GM23338 (cell line): ENCODE measurements around the gene SLC35A5. TPM values are rescaled to one million over a fixed set of nuclear protein-coding genes. Genes with fewer than 3 reads are reported as not detected.

Experiments
- ATAC-seq: fragments of 200-7000 bp; cut with Tn5 transposase; 3 replicates; pipeline ENCODE4 v1.9.1; 2020
- DNase-seq: peaks from one replicate; pipeline ENCODE4 v3.0.0-alpha.2; 2015; ENCODE audit warnings: low spot score
- H2AFZ ChIP-seq: fragments of 200-600 bp; sonication (generic); 2 replicates; pipeline ENCODE4 v1.8.0; 2016; ENCODE audit warnings: antibody characterized with exemption, mild to moderate bottlenecking, moderate library complexity
- H3F3A ChIP-seq: fragments of 200-600 bp; sonication (generic); replicated peaks from 2 replicates; pipeline ENCODE4 v1.8.0; 2017; ENCODE audit warnings: antibody characterized with exemption, mixed run types, low read depth
- H3K27ac ChIP-seq: fragments of 200-600 bp; sonication (generic); 2 replicates; pipeline ENCODE4 v1.6.1; 2016; ENCODE audit warnings: low read depth
- H3K27me3 ChIP-seq: fragments of 200-600 bp; sonication (generic); 2 replicates; pipeline ENCODE4 v1.8.0; 2016; ENCODE audit warnings: mild to moderate bottlenecking, mixed run types, moderate library complexity; ENCODE audit not compliant: insufficient read depth
- H3K36me3 ChIP-seq: fragments of 200-600 bp; sonication (generic); 2 replicates; pipeline ENCODE4 v1.8.0; 2016; ENCODE audit warnings: mild to moderate bottlenecking; ENCODE audit not compliant: insufficient read depth
- H3K4me1 ChIP-seq: fragments of 200-600 bp; sonication (generic); 2 replicates; pipeline ENCODE4 v1.8.0; 2016; ENCODE audit warnings: mild to moderate bottlenecking, moderate library complexity; ENCODE audit not compliant: insufficient read depth
- H3K4me2 ChIP-seq: fragments of 200-600 bp; sonication (generic); 2 replicates; pipeline ENCODE4 v1.7.1; 2017; ENCODE audit warnings: mixed run types
- H3K4me3 ChIP-seq: fragments of 200-600 bp; sonication (generic); 2 replicates; pipeline ENCODE4 v1.6.1; 2016; ENCODE audit warnings: mixed run types
- H3K79me2 ChIP-seq: fragments of 200-600 bp; sonication (generic); replicated peaks from 2 replicates; pipeline ENCODE4 v1.8.0; 2017; ENCODE audit warnings: mild to moderate bottlenecking; ENCODE audit not compliant: insufficient read depth
- H3K9me2 ChIP-seq: fragments of 200-600 bp; sonication (generic); 2 replicates; pipeline ENCODE4 v1.8.0; 2017; ENCODE audit not compliant: insufficient read depth
- H4K20me1 ChIP-seq: fragments of 200-600 bp; sonication (generic); replicated peaks from 2 replicates; pipeline ENCODE4 v1.8.0; 2017; ENCODE audit warnings: mild to moderate bottlenecking; ENCODE audit not compliant: insufficient read depth
- H3K27ac Mint-ChIP-seq: 2 replicates; pipeline ENCODE4 v1.8.0; 2020; ENCODE audit warnings: inconsistent platforms, mild to moderate bottlenecking, moderate library complexity, mixed read lengths
- H3K27me3 Mint-ChIP-seq: 3 replicates; pipeline ENCODE4 v1.8.0; 2022; ENCODE audit warnings: low read depth, mild to moderate bottlenecking, moderate library complexity, mixed read lengths, inconsistent platforms; ENCODE audit not compliant: insufficient read depth, poor library complexity
- H3K36me3 Mint-ChIP-seq: 3 replicates; pipeline ENCODE4 v1.8.0; 2021; ENCODE audit warnings: low read depth, mild to moderate bottlenecking, inconsistent platforms, moderate library complexity, mixed read lengths
- H3K4me1 Mint-ChIP-seq: 3 replicates; pipeline ENCODE4 v1.8.0; 2020; ENCODE audit warnings: mild to moderate bottlenecking, inconsistent platforms, mixed read lengths
- H3K4me3 Mint-ChIP-seq: 3 replicates; pipeline ENCODE4 v1.8.0; 2021; ENCODE audit warnings: moderate library complexity, mild to moderate bottlenecking, inconsistent platforms, mixed read lengths
- H3K9me3 Mint-ChIP-seq: 3 replicates; pipeline ENCODE4 v1.8.0; 2020; ENCODE audit warnings: moderate library complexity, mild to moderate bottlenecking, inconsistent platforms, mixed read lengths
- CTCF ChIP-seq, 2 experiments: fragments of 200-600 bp in 1 of 2; sonication (generic) in 1 of 2; conservative IDR thresholded peaks; 2 replicates each; pipeline versions ENCODE4 v1.5.1 to v1.6.1; 2016 to 2017; ENCODE audit warnings: antibody characterized with exemption in 2 of 2, low read depth in 2 of 2, mild to moderate bottlenecking in 2 of 2, moderate library complexity in 1 of 2
- JUNB ChIP-seq: IDR thresholded peaks from one replicate; pipeline ENCODE4 v1.6.1; 2016; ENCODE audit warnings: antibody characterized with exemption; ENCODE audit not compliant: unreplicated experiment
- ZNF114 ChIP-seq: fragments of 250-450 bp; sonication (Bioruptor Pico); IDR thresholded peaks from 2 replicates; pipeline ENCODE4 v1.5.0; 2020; ENCODE audit warnings: mild to moderate bottlenecking, moderate library complexity
- ZNF462 ChIP-seq: fragments of 250-450 bp; sonication (Bioruptor Pico); IDR thresholded peaks from 2 replicates; pipeline ENCODE4 v1.5.0; 2020; ENCODE audit warnings: mild to moderate bottlenecking, moderate library complexity
- polyA plus RNA-seq: library from polyadenylated mRNA; unstranded; fragments of >200 nt; fragmentation: Nextera tagmentation; extraction: Ambion mirVana; gene quantifications from 2 replicates; pipeline ENCODE4 v1.2.1, GENCODE V29; 2016
- total RNA-seq: library from RNA; depleted of rRNA; stranded (reverse); fragments of >200 nt; shearing (Covaris generic); gene quantifications from 2 replicates; pipeline ENCODE4 v1.2.3, GENCODE V29; 2014

Gene SLC35A5
- total and polyA plus RNA-seq, 2 experiments from 2014 or later = 19.9 to 40.4 TPM

- no peak for TF ChIP-seq ZNF462 (CRISPR knock-in tag)
- TF ChIP-seq ZNF114 (CRISPR knock-in tag) = no peak
These were observed 17.9 kb downstream of the SLC35A5 start (continued) for GRCh38 chr3:112579697-112580096.

- H3K27ac Mint-ChIP-seq = no peak overlapping the region
- H3K9me3 Mint-ChIP-seq = no peaks in the 10 kb centered on the region
- Histone ChIP-seq H3K4me3 (no peak overlapping the region), H4K20me1 (no peaks in the 10 kb centered on the region), H3K27ac (no peak overlapping the region), H3K36me3 (no peaks in the 10 kb centered on the region), H2AFZ (no peak overlapping the region), H3K27me3 (no peaks in the 10 kb centered on the region), H3K4me2 (no peak overlapping the region), H3K9me2 (no peaks in the 10 kb centered on the region), H3F3A (no peaks in the 10 kb centered on the region), H3K4me1 (peaks cover 20% of the 10 kb centered on the region), H3K79me2 (no peaks in the 10 kb centered on the region)
- H3K27me3 Mint-ChIP-seq = no peaks in the 10 kb centered on the region
- no peak overlapping the region for H3K4me3 Mint-ChIP-seq
- H3K4me1 Mint-ChIP-seq = peaks cover 12% of the 10 kb centered on the region; the same call in 2 of the 3 replicates
- ATAC-seq = peak; percentile 38; the same call in 2 of the 3 replicates
- no peak for TF ChIP-seq JUNB
- peak; percentile 76 to 85 for TF ChIP-seq CTCF (conservative IDR thresholded peaks at IDR 0.05; ENCODE audit: low read depth in 2 of 2)
- peak; percentile 60 for DNase-seq
- peaks cover 17% of the 10 kb centered on the region; the same call in 2 of the 3 replicates for H3K36me3 Mint-ChIP-seq
These were observed 20.5 kb downstream of the SLC35A5 start for GRCh38 chr3:112582244-112582874.
